ENCODE data around the gene NRIP1. TPM values are rescaled to one million over a fixed set of nuclear protein-coding genes. Genes with fewer than 3 reads are reported as not detected.

NRIP1 gene
- total and polyA plus RNA-seq, 9 of the 15 experiments (the other 6 are each of a cell fraction or from before 2014, with no cell fraction given), result 4.3 to 42.8 (median 19.6) TPM

DNA sequence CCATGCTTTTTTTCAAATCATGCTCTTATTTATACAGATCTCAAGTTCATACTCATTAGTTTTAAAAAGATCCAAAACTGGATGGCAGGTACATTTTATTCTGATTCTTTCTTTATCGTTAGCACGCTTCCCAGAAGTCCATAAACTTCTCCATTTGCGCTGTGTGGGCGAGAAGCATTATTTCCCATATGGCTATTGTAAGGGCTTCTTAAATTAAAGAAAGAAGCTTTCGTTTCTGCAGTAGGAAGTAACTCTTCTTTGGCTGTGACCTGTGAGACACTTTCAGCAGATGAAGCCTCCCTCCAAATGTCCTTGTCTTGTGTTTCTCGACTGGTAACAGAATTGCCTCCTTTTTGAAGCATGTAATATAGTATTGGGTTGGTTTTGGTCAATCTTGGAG, 100.2 kb downstream of the NRIP1 start (continued):
- no peak for TF ChIP-seq ZNF449 (CRISPR knock-in tag; IDR thresholded peaks at IDR 0.05)
- TF ChIP-seq THAP7 (CRISPR knock-in tag; IDR thresholded peaks at IDR 0.05), result no peak
- no peak for TF ChIP-seq RBM34 (IDR thresholded peaks at IDR 0.05; ENCODE audit: borderline replicate concordance, insufficient read depth, low read length)
- no peak for TF ChIP-seq E2F3 (CRISPR knock-in tag; IDR thresholded peaks at IDR 0.05)
- TF ChIP-seq ZNF384 (IDR thresholded peaks at IDR 0.05; ENCODE audit: low read depth, low read length), result no peak
- TF ChIP-seq MEF2D (tag; conservative IDR thresholded peaks at IDR 0.05; ENCODE audit: low read depth), result no peak
- TF ChIP-seq TAL1 (IDR thresholded peaks at IDR 0.05), result no peak
- no peak for TF ChIP-seq BCL6 (CRISPR knock-in tag; IDR thresholded peaks at IDR 0.05)
- TF ChIP-seq RHOXF2B (CRISPR knock-in tag; conservative IDR thresholded peaks at IDR 0.05), result no peak
- no peak for TF ChIP-seq COPS2 (conservative IDR thresholded peaks at IDR 0.05)

GRCh38 chr21:14962217-14962616, 102.6 kb downstream of the NRIP1 start:
- CTCF ChIA-PET (ENCODE audit: low intra/inter-chr PET ratio), result no interaction called here
- Histone ChIP-seq H3K9me1 (ENCODE audit: control insufficient read depth, insufficient read depth, low read length) (no peaks in the 10 kb centered on the region), H3K4me3 (no peak overlapping the region)
- no peak for TF ChIP-seq ELF4 (CRISPR knock-in tag; IDR thresholded peaks at IDR 0.05)
- no peak for TF ChIP-seq CREB1 (IDR thresholded peaks at IDR 0.05)
- TF ChIP-seq CREB1 (CRISPR knock-in tag; IDR thresholded peaks at IDR 0.05), result no peak
- no peak for TF ChIP-seq PCBP1 (IDR thresholded peaks at IDR 0.05; ENCODE audit: low read depth, low read length, poor library complexity, severe bottlenecking)
- TF ChIP-seq, protein P1, sequence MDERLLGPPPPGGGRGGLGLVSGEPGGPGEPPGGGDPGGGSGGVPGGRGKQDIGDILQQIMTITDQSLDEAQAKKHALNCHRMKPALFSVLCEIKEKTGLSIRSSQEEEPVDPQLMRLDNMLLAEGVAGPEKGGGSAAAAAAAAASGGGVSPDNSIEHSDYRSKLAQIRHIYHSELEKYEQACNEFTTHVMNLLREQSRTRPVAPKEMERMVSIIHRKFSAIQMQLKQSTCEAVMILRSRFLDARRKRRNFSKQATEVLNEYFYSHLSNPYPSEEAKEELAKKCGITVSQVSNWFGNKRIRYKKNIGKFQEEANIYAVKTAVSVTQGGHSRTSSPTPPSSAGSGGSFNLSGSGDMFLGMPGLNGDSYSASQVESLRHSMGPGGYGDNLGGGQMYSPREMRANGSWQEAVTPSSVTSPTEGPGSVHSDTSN (CRISPR knock-in tag; IDR thresholded peaks at IDR 0.05; ENCODE audit: low read depth), result no peak
- TF ChIP-seq, protein P1 (tag; conservative IDR thresholded peaks at IDR 0.05; ENCODE audit: low read depth), result no peak
- TF ChIP-seq GATA2 (CRISPR knock-in tag; IDR thresholded peaks at IDR 0.05), result no peak
- no peak for TF ChIP-seq SIX5 (IDR thresholded peaks at IDR 0.05; ENCODE audit: borderline replicate concordance in 1 of 2, insufficient read depth in 1 of 2, low read depth in 1 of 2, low read length in 2 of 2)

More at GRCh38 chr21:14962217-14962616, 102.6 kb downstream of the NRIP1 start:
- 0 out of 5 replicates have a peak, but pooled peaks cover 0 to 4% of the 10 kb centered on the region in 2 experiments for H3K4me1 ChIP-seq (replicated peaks in 1 of 2; ENCODE audit: control insufficient read depth in 2 of 2, insufficient read depth in 2 of 2, low read length in 2 of 2)
- ATAC-seq (no peak), FAIRE-seq (no peak), DNase-seq (ENCODE audit: extremely low read depth in 1 of 4, low spot score in 3 of 4) (no peak)
- POLR2A ChIA-PET, result interaction anchor here (0.6 kb wide), 1 partner anchor 290 kb away, joined by 3 read pairs; no protein-coding TSS in a partner anchor
- H3K36me3 ChIP-seq (ENCODE audit: control insufficient read depth, insufficient read depth, low read length), result peaks cover 35% of the 10 kb centered on the region
- no TSS peak for BruUV-seq (replicated peaks)
- 0 out of 3 replicates have a peak, but pooled peaks cover 7% of the 10 kb centered on the region for H3K79me2 ChIP-seq (ENCODE audit: control insufficient read depth, insufficient read depth, low read length)
- no peak overlapping the region for H3K4me2 ChIP-seq (ENCODE audit: insufficient read depth, low read length)
- no peaks in the 10 kb centered on the region for H3K9me3 ChIP-seq (replicated peaks; ENCODE audit: control insufficient read depth, insufficient read depth, low read depth, low read length)
- intact Hi-C loops (cut with micrococcal nuclease) (no loop called here), in situ Hi-C loops (cut with MboI) (no loop called here)
- H3K9ac ChIP-seq (ENCODE audit: insufficient read depth in 1 of 2, low read depth in 2 of 2, low read length in 2 of 2), result no peak overlapping the region
- no peaks in the 10 kb centered on the region for H4K20me1 ChIP-seq (replicated peaks; ENCODE audit: control insufficient read depth, insufficient read depth, low read length)
- no peaks in the 10 kb centered on the region for H3K27me3 ChIP-seq (ENCODE audit: control insufficient read depth in 2 of 2, insufficient read depth in 2 of 2, low read length in 2 of 2)
- 80% methylated on average over 3 of the region's 3 CpGs for WGBS (ENCODE audit: insufficient coverage, low coverage, missing lambda C conversion rate)
- H2AFZ ChIP-seq (ENCODE audit: low read depth, low read length), result no peak overlapping the region
- no peak overlapping the region for H3K27ac ChIP-seq (ENCODE audit: extremely low read depth, low read depth, low read length)

Data from K562 (cell line).